ENCODE results near the gene IFNGR2. TPM values are rescaled to one million over a fixed set of nuclear protein-coding genes. Genes with fewer than 3 reads are reported as not detected.

Gene IFNGR2
- total and polyA plus RNA-seq, 2 of the 13 experiments (the other 11 are each of a cell fraction or from before 2014, with no cell fraction given): 61.3 to 117 TPM

DNA sequence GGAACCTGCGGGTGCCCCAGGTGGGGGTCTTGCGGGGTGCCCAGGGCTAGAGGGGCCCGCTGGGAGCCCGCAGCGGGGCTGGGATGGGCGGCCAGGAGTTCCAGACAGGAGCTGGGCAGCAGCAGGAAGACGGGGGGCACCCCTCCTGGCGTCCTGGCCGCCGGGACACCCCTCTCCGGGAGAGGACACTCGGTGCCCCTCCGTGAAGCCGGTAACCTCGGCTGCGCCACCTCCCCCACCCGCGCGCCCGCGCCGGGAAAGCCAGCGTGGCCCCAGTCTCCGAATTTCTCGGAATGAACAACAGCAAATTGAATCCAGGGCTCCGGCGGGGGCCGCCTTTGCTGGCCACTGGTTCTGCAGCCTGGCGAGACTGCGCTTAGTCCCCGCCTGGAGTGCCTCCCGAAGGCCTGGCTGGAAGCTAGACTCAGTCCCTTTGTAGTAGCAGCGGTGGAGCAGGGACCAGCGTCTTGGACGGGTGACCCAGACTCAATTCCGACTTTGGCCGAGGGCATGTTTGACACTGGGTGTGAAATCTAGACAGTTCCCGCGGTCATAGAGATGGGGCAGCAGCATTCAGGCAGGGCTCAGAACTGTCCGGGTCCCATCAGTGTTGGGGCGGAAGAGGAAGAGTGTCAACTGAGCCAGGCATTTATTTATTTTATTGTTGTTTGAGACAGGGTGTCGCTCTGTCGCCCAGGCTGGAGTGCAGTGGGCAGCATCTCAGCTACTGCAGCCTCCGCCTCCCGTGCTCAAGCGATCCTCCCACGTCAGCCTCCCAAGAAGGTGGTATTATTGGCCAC lies 773 bp downstream of the IFNGR2 start (continued):
- TF ChIP-seq, protein P1, sequence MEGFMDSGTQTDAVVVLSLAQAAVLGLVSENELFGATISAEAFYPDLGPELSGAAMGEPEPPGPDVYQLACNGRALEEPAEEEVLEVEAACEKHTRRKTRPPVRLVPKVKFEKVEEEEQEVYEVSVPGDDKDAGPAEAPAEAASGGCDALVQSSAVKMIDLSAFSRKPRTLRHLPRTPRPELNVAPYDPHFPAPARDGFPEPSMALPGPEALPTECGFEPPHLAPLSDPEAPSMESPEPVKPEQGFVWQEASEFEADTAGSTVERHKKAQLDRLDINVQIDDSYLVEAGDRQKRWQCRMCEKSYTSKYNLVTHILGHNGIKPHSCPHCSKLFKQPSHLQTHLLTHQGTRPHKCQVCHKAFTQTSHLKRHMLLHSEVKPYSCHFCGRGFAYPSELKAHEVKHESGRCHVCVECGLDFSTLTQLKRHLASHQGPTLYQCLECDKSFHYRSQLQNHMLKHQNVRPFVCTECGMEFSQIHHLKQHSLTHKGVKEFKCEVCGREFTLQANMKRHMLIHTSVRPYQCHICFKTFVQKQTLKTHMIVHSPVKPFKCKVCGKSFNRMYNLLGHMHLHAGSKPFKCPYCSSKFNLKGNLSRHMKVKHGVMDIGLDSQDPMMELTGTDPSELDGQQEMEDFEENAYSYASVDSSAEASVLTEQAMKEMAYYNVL (CRISPR knock-in tag; IDR thresholded peaks at IDR 0.05; ENCODE audit: borderline replicate concordance): no peak
- TF ChIP-seq RFX3 (CRISPR knock-in tag; IDR thresholded peaks at IDR 0.05) (no peak), ZNF263 (CRISPR knock-in tag; IDR thresholded peaks at IDR 0.05) (no peak), JUND (CRISPR knock-in tag; IDR thresholded peaks at IDR 0.05) (no peak), ZNF546 (CRISPR knock-in tag; conservative IDR thresholded peaks at IDR 0.05) (no peak), KAT2B (IDR thresholded peaks at IDR 0.05; ENCODE audit: borderline replicate concordance, low read depth, low read length) (no peak), ZNF407 (CRISPR knock-in tag; IDR thresholded peaks at IDR 0.05; ENCODE audit: not compliant biosample characterization) (no peak), ZBTB1 (CRISPR knock-in tag; IDR thresholded peaks at IDR 0.05; ENCODE audit: borderline replicate concordance) (no peak), ZFYVE20 (CRISPR knock-in tag; IDR thresholded peaks at IDR 0.05; ENCODE audit: borderline replicate concordance, low read depth) (no peak), SRSF9 (IDR thresholded peaks at IDR 0.05; ENCODE audit: borderline replicate concordance, insufficient read depth, low read depth, low read length, poor library complexity, severe bottlenecking) (no peak), ZNF816 (CRISPR knock-in tag; IDR thresholded peaks at IDR 0.05; ENCODE audit: borderline replicate concordance) (no peak)
- TF ChIP-seq, protein P2, sequence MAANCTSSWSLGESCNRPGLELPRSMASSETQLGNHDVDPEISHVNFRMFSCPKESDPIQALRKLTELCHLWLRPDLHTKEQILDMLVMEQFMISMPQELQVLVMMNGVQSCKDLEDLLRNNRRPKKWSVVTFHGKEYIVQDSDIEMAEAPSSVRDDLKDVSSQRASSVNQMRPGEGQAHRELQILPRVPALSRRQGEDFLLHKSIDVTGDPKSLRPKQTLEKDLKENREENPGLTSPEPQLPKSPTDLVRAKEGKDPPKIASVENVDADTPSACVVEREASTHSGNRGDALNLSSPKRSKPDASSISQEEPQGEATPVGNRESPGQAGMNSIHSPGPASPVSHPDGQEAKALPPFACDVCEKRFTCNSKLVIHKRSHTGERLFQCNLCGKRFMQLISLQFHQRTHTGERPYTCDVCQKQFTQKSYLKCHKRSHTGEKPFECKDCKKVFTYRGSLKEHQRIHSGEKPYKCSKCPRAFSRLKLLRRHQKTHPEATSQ (CRISPR knock-in tag; IDR thresholded peaks at IDR 0.05; ENCODE audit: borderline replicate concordance): no peak
- TF ChIP-seq, protein P3, sequence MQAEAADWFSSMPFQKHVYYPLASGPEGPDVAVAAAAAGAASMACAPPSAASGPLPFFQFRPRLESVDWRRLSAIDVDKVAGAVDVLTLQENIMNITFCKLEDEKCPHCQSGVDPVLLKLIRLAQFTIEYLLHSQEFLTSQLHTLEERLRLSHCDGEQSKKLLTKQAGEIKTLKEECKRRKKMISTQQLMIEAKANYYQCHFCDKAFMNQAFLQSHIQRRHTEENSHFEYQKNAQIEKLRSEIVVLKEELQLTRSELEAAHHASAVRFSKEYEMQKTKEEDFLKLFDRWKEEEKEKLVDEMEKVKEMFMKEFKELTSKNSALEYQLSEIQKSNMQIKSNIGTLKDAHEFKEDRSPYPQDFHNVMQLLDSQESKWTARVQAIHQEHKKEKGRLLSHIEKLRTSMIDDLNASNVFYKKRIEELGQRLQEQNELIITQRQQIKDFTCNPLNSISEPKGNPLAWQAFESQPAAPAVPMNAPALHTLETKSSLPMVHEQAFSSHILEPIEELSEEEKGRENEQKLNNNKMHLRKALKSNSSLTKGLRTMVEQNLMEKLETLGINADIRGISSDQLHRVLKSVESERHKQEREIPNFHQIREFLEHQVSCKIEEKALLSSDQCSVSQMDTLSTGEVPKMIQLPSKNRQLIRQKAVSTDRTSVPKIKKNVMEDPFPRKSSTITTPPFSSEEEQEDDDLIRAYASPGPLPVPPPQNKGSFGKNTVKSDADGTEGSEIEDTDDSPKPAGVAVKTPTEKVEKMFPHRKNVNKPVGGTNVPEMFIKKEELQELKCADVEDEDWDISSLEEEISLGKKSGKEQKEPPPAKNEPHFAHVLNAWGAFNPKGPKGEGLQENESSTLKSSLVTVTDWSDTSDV (CRISPR knock-in tag; IDR thresholded peaks at IDR 0.05): no peak

Measured in HepG2 (cell line).